K562 (cell line): ENCODE measurements around the gene GPR171. TPM values are rescaled to one million over a fixed set of nuclear protein-coding genes. Genes with fewer than 3 reads are reported as not detected.

Source experiments
- ARID3B ChIP-seq: fragments of 250-450 bp; sonication (Bioruptor Pico); IDR thresholded peaks from 2 replicates; pipeline ENCODE4 v1.4.0; 2020; ENCODE audit warnings: borderline replicate concordance
- TGIF2 ChIP-seq: sonication (generic); formaldehyde crosslinking; IDR thresholded peaks from 2 replicates; pipeline ENCODE4 v1.8.1; 2022; ENCODE audit warnings: mild to moderate bottlenecking, missing genetic modification reagents, moderate library complexity
- ZNF592 ChIP-seq: fragments of 450-650 bp; IDR thresholded peaks from 2 replicates; pipeline ENCODE4 v1.6.1; 2017; ENCODE audit warnings: antibody characterized with exemption, mild to moderate bottlenecking
- polyA plus RNA-seq, 8 experiments: library from polyadenylated mRNA; depleted of rRNA in 4 of 8; stranded (reverse) in 5 of 8; unstranded in 3 of 8; fragments of >200 nt; fragmentation: Nextera tagmentation in 2 of 8; fragmentation: Illumina TruSeq in 1 of 8; extraction: Ambion mirVana in 2 of 8; extraction: Trizol in 1 of 8; gene quantifications; 2 replicates each; pipeline versions ENCODE4 v1.2.1 to v1.2.3, GENCODE V29; 2011 to 2014; ENCODE audit warnings: inconsistent platforms in 1 of 8, missing spikeins in 1 of 8
- small RNA-seq: library from RNA; depleted of rRNA; stranded (forward); fragments of <200 nt; gene quantifications from one replicate; pipeline ENCODE3, GENCODE V24; 2014
- total RNA-seq, 7 experiments: library from RNA; depleted of rRNA in 6 of 7; stranded (reverse); fragments of >200 nt in 6 of 7; fragmentation: Illumina TruSeq in 2 of 7; extraction: Trizol in 2 of 7; gene quantifications; 2 replicates each; pipeline versions ENCODE4 v1.2.1 to v1.2.3, GENCODE V29; 2011 to 2021; ENCODE audit warnings: low replicate concordance in 1 of 7
- TF ChIP-seq, protein P1 (sequence below): sonication (generic); formaldehyde crosslinking; IDR thresholded peaks from 2 replicates; pipeline ENCODE4 v1.8.0; 2023; ENCODE audit warnings: mild to moderate bottlenecking, missing genetic modification reagents

Gene GPR171
- total and polyA plus RNA-seq, 9 of the 15 experiments (the other 6 are each of a cell fraction or from before 2014, with no cell fraction given), result not detected

DNA sequence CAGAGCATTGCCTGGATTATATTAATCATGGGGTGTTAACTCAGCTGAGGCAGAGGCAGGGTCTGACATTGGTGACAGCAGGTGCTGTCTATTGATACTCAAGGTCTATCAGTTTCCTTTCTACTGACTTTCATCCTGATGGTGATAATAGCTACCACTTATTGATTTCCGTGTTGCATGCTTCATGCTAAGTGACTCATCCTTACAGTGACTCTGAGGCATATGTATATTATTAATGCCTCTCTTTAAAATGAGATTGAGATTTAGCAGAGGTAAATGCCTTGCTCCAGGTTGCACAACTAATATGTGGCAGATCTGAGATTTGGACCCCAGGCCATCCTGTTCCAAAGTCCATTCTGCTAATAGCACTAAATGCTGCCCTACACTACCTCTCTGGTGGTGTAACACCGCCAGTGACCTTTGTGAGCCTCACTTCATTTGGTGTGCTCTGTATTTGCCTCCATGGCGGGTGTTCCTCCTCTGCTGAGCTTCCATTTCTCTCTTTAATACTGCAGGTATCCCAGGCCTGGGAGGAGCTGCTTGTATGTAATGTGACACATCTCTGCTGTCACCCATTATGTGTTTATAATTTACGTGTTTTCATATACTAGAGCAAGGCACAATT lies 50.4 kb downstream of the GPR171 start (continued):
- TF ChIP-seq ZNF592 (no peak), TGIF2 (CRISPR knock-in tag) (no peak), ARID3B (CRISPR knock-in tag) (no peak)
- TF ChIP-seq, protein P1, sequence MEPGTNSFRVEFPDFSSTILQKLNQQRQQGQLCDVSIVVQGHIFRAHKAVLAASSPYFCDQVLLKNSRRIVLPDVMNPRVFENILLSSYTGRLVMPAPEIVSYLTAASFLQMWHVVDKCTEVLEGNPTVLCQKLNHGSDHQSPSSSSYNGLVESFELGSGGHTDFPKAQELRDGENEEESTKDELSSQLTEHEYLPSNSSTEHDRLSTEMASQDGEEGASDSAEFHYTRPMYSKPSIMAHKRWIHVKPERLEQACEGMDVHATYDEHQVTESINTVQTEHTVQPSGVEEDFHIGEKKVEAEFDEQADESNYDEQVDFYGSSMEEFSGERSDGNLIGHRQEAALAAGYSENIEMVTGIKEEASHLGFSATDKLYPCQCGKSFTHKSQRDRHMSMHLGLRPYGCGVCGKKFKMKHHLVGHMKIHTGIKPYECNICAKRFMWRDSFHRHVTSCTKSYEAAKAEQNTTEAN (CRISPR knock-in tag), result no peak

Small RNA genes lying within 50 kb of the gene (small RNA-seq; reads per million reads assigned to genes)
- gene RNA5SP145, result 11.9 reads per million, percentile 96 among the genes with 10 or more reads in this experiment

Other genes with a start within 250 kb of the GPR171 start
- not detected in 2 replicates for gene CLRN1, start 230.5 kb downstream of the GPR171 start, total RNA-seq (2014; rRNA removed)
- gene CLRN1, start 230.5 kb downstream of the GPR171 start, total RNA-seq (2014; rRNA removed; fragmentation: Illumina TruSeq; extraction: Trizol), result not detected in 2 replicates
- not detected in 2 replicates for gene CLRN1, start 230.5 kb downstream of the GPR171 start, total RNA-seq (2015; rRNA removed; fragmentation: Illumina TruSeq; extraction: Trizol)
- gene CLRN1, start 230.5 kb downstream of the GPR171 start, total RNA-seq (2021), result not detected in 2 replicates
- not detected in 2 replicates for gene CLRN1, start 230.5 kb downstream of the GPR171 start, polyA plus RNA-seq (2011; rRNA removed)
- gene CLRN1, start 230.5 kb downstream of the GPR171 start, polyA plus RNA-seq (2014; fragmentation: Illumina TruSeq; extraction: Trizol), result not detected in 2 replicates
- not detected for gene CLRN1, start 230.5 kb downstream of the GPR171 start, polyA plus RNA-seq (2014; fragmentation: Nextera tagmentation; extraction: Ambion mirVana)
- not detected in 2 replicates for gene CLRN1, start 230.5 kb downstream of the GPR171 start, polyA plus RNA-seq (2014; rRNA removed)
- not detected in 2 replicates for gene MED12L, start 117.6 kb downstream of the GPR171 start, total RNA-seq (2014; rRNA removed)
- gene MED12L, start 117.6 kb downstream of the GPR171 start, total RNA-seq (2014; rRNA removed; fragmentation: Illumina TruSeq; extraction: Trizol), result not detected in 2 replicates
- not detected in 2 replicates for gene MED12L, start 117.6 kb downstream of the GPR171 start, total RNA-seq (2015; rRNA removed; fragmentation: Illumina TruSeq; extraction: Trizol)
- not detected in 2 replicates for gene MED12L, start 117.6 kb downstream of the GPR171 start, total RNA-seq (2021)
- not detected in 2 replicates for gene MED12L, start 117.6 kb downstream of the GPR171 start, polyA plus RNA-seq (2011; rRNA removed)
- not detected in 2 replicates for gene MED12L, start 117.6 kb downstream of the GPR171 start, polyA plus RNA-seq (2014; fragmentation: Illumina TruSeq; extraction: Trizol)
- not detected for gene MED12L, start 117.6 kb downstream of the GPR171 start, polyA plus RNA-seq (2014; fragmentation: Nextera tagmentation; extraction: Ambion mirVana)
- not detected in 2 replicates for gene MED12L, start 117.6 kb downstream of the GPR171 start, polyA plus RNA-seq (2014; rRNA removed)
- gene P2RY14, start 75.3 kb upstream of the GPR171 start, total RNA-seq (2014; rRNA removed), result not detected in 2 replicates
- not detected in 2 replicates for gene P2RY14, start 75.3 kb upstream of the GPR171 start, total RNA-seq (2014; rRNA removed; fragmentation: Illumina TruSeq; extraction: Trizol)
- gene P2RY14, start 75.3 kb upstream of the GPR171 start, total RNA-seq (2015; rRNA removed; fragmentation: Illumina TruSeq; extraction: Trizol), result not detected in 2 replicates
- not detected in 2 replicates for gene P2RY14, start 75.3 kb upstream of the GPR171 start, total RNA-seq (2021)
- gene P2RY14, start 75.3 kb upstream of the GPR171 start, polyA plus RNA-seq (2011; rRNA removed), result not detected in 2 replicates
- gene P2RY14, start 75.3 kb upstream of the GPR171 start, polyA plus RNA-seq (2014; fragmentation: Illumina TruSeq; extraction: Trizol), result not detected in 2 replicates
- gene P2RY14, start 75.3 kb upstream of the GPR171 start, polyA plus RNA-seq (2014; fragmentation: Nextera tagmentation; extraction: Ambion mirVana), result not detected
- not detected in 2 replicates for gene P2RY14, start 75.3 kb upstream of the GPR171 start, polyA plus RNA-seq (2014; rRNA removed)
- not detected in 2 replicates for gene GPR87, start 113.6 kb upstream of the GPR171 start, total RNA-seq (2014; rRNA removed)
- gene GPR87, start 113.6 kb upstream of the GPR171 start, total RNA-seq (2014; rRNA removed; fragmentation: Illumina TruSeq; extraction: Trizol), result not detected in 2 replicates
- not detected in 2 replicates for gene GPR87, start 113.6 kb upstream of the GPR171 start, total RNA-seq (2015; rRNA removed; fragmentation: Illumina TruSeq; extraction: Trizol)
- not detected in 2 replicates for gene GPR87, start 113.6 kb upstream of the GPR171 start, total RNA-seq (2021)
- not detected in 2 replicates for gene GPR87, start 113.6 kb upstream of the GPR171 start, polyA plus RNA-seq (2011; rRNA removed)
- gene GPR87, start 113.6 kb upstream of the GPR171 start, polyA plus RNA-seq (2014; fragmentation: Illumina TruSeq; extraction: Trizol), result not detected in 2 replicates
- not detected for gene GPR87, start 113.6 kb upstream of the GPR171 start, polyA plus RNA-seq (2014; fragmentation: Nextera tagmentation; extraction: Ambion mirVana)
- not detected in 2 replicates for gene GPR87, start 113.6 kb upstream of the GPR171 start, polyA plus RNA-seq (2014; rRNA removed)
- not detected in 2 replicates for gene P2RY13, start 126.3 kb upstream of the GPR171 start, total RNA-seq (2014; rRNA removed)
- gene P2RY13, start 126.3 kb upstream of the GPR171 start, total RNA-seq (2014; rRNA removed; fragmentation: Illumina TruSeq; extraction: Trizol), result not detected in 2 replicates
- not detected in 2 replicates for gene P2RY13, start 126.3 kb upstream of the GPR171 start, total RNA-seq (2015; rRNA removed; fragmentation: Illumina TruSeq; extraction: Trizol)
- not detected in 2 replicates for gene P2RY13, start 126.3 kb upstream of the GPR171 start, total RNA-seq (2021)
- gene P2RY13, start 126.3 kb upstream of the GPR171 start, polyA plus RNA-seq (2011; rRNA removed), result not detected in 2 replicates
- gene P2RY13, start 126.3 kb upstream of the GPR171 start, polyA plus RNA-seq (2014; fragmentation: Illumina TruSeq; extraction: Trizol), result not detected in 2 replicates
- not detected for gene P2RY13, start 126.3 kb upstream of the GPR171 start, polyA plus RNA-seq (2014; fragmentation: Nextera tagmentation; extraction: Ambion mirVana)
- not detected in 2 replicates for gene P2RY13, start 126.3 kb upstream of the GPR171 start, polyA plus RNA-seq (2014; rRNA removed)
- gene P2RY12, start 181.5 kb upstream of the GPR171 start, total RNA-seq (2014; rRNA removed), result not detected in 2 replicates
- not detected in 2 replicates for gene P2RY12, start 181.5 kb upstream of the GPR171 start, total RNA-seq (2014; rRNA removed; fragmentation: Illumina TruSeq; extraction: Trizol)
- gene P2RY12, start 181.5 kb upstream of the GPR171 start, total RNA-seq (2015; rRNA removed; fragmentation: Illumina TruSeq; extraction: Trizol), result not detected in 2 replicates
- not detected in 2 replicates for gene P2RY12, start 181.5 kb upstream of the GPR171 start, total RNA-seq (2021)
- gene P2RY12, start 181.5 kb upstream of the GPR171 start, polyA plus RNA-seq (2011; rRNA removed), result not detected in 2 replicates
- gene P2RY12, start 181.5 kb upstream of the GPR171 start, polyA plus RNA-seq (2014; fragmentation: Illumina TruSeq; extraction: Trizol), result not detected in 2 replicates
- not detected for gene P2RY12, start 181.5 kb upstream of the GPR171 start, polyA plus RNA-seq (2014; fragmentation: Nextera tagmentation; extraction: Ambion mirVana)
- gene P2RY12, start 181.5 kb upstream of the GPR171 start, polyA plus RNA-seq (2014; rRNA removed), result not detected in 2 replicates